ENCODE data around the gene MED26.
A peak's percentile ranks its signal among the peaks of the same experiment; 100 is the strongest.

The MED26 gene

GRCh38 chr19:16645140-16645539 lies 17.1 kb upstream of the MED26 start:
- no peak for DNase-seq

- no peak for DNase-seq
Observed at GRCh38 chr19:16641695-16642094, 13.7 kb upstream of the MED26 start.

- no peak for DNase-seq
Observed at GRCh38 chr19:16640951-16641350, 12.9 kb upstream of the MED26 start.

GRCh38 chr19:16638666-16639065 lies 10.7 kb upstream of the MED26 start:
- DNase-seq = no peak

- DNase-seq = no peak
Observed at GRCh38 chr19:16637535-16637934, 9.5 kb upstream of the MED26 start.

- no peak for DNase-seq
Observed at GRCh38 chr19:16631465-16631864, 3.5 kb upstream of the MED26 start.

- DNase-seq = peak; percentile 65
Observed at GRCh38 chr19:16628984-16629691, 1.1 kb upstream of the MED26 start.

- DNase-seq = no peak
Observed at GRCh38 chr19:16627928-16628182, 149 bp downstream of the MED26 start.

- DNase-seq = peak; percentile 65
Observed at GRCh38 chr19:16627193-16627927, 644 bp downstream of the MED26 start.

GRCh38 chr19:16626796-16627192 lies 1.2 kb downstream of the MED26 start:
- DNase-seq = no peak

- DNase-seq = no peak
Observed at GRCh38 chr19:16625163-16625958, 2.6 kb downstream of the MED26 start.

- DNase-seq = no peak
Observed at GRCh38 chr19:16624236-16624635, 3.8 kb downstream of the MED26 start.

- DNase-seq = no peak
Observed at GRCh38 chr19:16623576-16623975, 4.4 kb downstream of the MED26 start.

GRCh38 chr19:16623066-16623465 lies 4.9 kb downstream of the MED26 start:
- no peak for DNase-seq

GRCh38 chr19:16621165-16621800 lies 6.7 kb downstream of the MED26 start:
- no peak for DNase-seq

- DNase-seq = no peak
Observed at GRCh38 chr19:16620584-16620983, 7.4 kb downstream of the MED26 start.

GRCh38 chr19:16620018-16620417 lies 8.0 kb downstream of the MED26 start:
- DNase-seq = no peak

GRCh38 chr19:16619457-16619856 lies 8.5 kb downstream of the MED26 start:
- DNase-seq = no peak

- DNase-seq = no peak
Observed at GRCh38 chr19:16618248-16618647, 9.8 kb downstream of the MED26 start.

- DNase-seq = no peak
Observed at GRCh38 chr19:16615808-16616207, 12.2 kb downstream of the MED26 start.

- no peak for DNase-seq
Observed at GRCh38 chr19:16614941-16615340, 13.1 kb downstream of the MED26 start.

GRCh38 chr19:16613841-16614240 lies 14.2 kb downstream of the MED26 start:
- DNase-seq = no peak

- DNase-seq = no peak
Observed at GRCh38 chr19:16612636-16613035, 15.4 kb downstream of the MED26 start.

GRCh38 chr19:16611121-16611520 lies 16.9 kb downstream of the MED26 start:
- no peak for DNase-seq
